DOHH2 (cell line): ENCODE data around the gene STPG3.

ENCODE experiments used
- H3F3A ChIP-seq: fragments of 200-600 bp; sonication (generic), shearing (Covaris generic); 2 replicates; pipeline ENCODE4 v1.6.0; 2016; ENCODE audit warnings: antibody characterized with exemption, mild to moderate bottlenecking; ENCODE audit not compliant: control insufficient read depth, insufficient read depth
- H3K27ac ChIP-seq: fragments of 200-600 bp; sonication (generic); 2 replicates; pipeline ENCODE4 v1.5.1; 2014; ENCODE audit warnings: low read depth, mild to moderate bottlenecking, low read length, moderate library complexity
- H3K27me3 ChIP-seq: fragments of 200-600 bp; sonication (generic); 2 replicates; pipeline ENCODE4 v1.6.1; 2014; ENCODE audit warnings: mild to moderate bottlenecking, low read length, mixed read lengths; ENCODE audit not compliant: control insufficient read depth
- H3K36me3 ChIP-seq: fragments of 200-600 bp; sonication (generic); 2 replicates; pipeline ENCODE4 v1.6.1; 2014; ENCODE audit warnings: mild to moderate bottlenecking, low read length, moderate library complexity, mixed read lengths; ENCODE audit not compliant: control insufficient read depth
- H3K4me1 ChIP-seq: fragments of 200-600 bp; sonication (generic); 2 replicates; pipeline ENCODE4 v1.6.1; 2014; ENCODE audit warnings: mild to moderate bottlenecking, low read length, mixed read lengths; ENCODE audit not compliant: control insufficient read depth
- H3K4me2 ChIP-seq: fragments of 200-600 bp; sonication (generic); 2 replicates; pipeline ENCODE4 v1.6.0; 2014; ENCODE audit warnings: mild to moderate bottlenecking, low read length, moderate library complexity
- H3K4me3 ChIP-seq: fragments of 200-600 bp; sonication (generic); 2 replicates; pipeline ENCODE4 v1.5.1; 2014; ENCODE audit warnings: mild to moderate bottlenecking, low read length, mixed read lengths
- H3K79me2 ChIP-seq: fragments of 200-600 bp; sonication (generic); 2 replicates; pipeline ENCODE4 v1.6.1; 2014; ENCODE audit warnings: mild to moderate bottlenecking, low read length, mixed read lengths; ENCODE audit not compliant: control insufficient read depth
- H3K9me2 ChIP-seq: fragments of 200-600 bp; sonication (generic); replicated peaks from 2 replicates; pipeline ENCODE4 v1.6.1; 2014; ENCODE audit warnings: mild to moderate bottlenecking, low read length, mixed read lengths; ENCODE audit not compliant: control insufficient read depth
- H3K9me3 ChIP-seq: fragments of 200-600 bp; sonication (generic); 2 replicates; pipeline ENCODE4 v1.6.1; 2014; ENCODE audit warnings: antibody characterized with exemption, low read length, mixed read lengths; ENCODE audit not compliant: control insufficient read depth, insufficient read depth
- H4K20me1 ChIP-seq: fragments of 200-600 bp; sonication (generic); 2 replicates; pipeline ENCODE4 v1.6.0; 2014; ENCODE audit warnings: low read depth, mild to moderate bottlenecking, antibody characterized with exemption, low read length, moderate library complexity; ENCODE audit not compliant: control insufficient read depth, insufficient read depth
- CTCF ChIP-seq: fragments of 200-600 bp; sonication (generic); IDR thresholded peaks from one replicate; pipeline ENCODE4 v1.5.1; 2014; ENCODE audit warnings: antibody characterized with exemption, mild to moderate bottlenecking, low read depth, low read length; ENCODE audit not compliant: poor library complexity, severe bottlenecking
- EZH2phosphoT487 ChIP-seq: fragments of 200-600 bp; sonication (generic); IDR thresholded peaks from 2 replicates; pipeline ENCODE4 v1.6.1; 2017; ENCODE audit warnings: borderline replicate concordance, mild to moderate bottlenecking, antibody characterized with exemption, low read length, moderate library complexity, mixed read lengths

Gene STPG3

DNA sequence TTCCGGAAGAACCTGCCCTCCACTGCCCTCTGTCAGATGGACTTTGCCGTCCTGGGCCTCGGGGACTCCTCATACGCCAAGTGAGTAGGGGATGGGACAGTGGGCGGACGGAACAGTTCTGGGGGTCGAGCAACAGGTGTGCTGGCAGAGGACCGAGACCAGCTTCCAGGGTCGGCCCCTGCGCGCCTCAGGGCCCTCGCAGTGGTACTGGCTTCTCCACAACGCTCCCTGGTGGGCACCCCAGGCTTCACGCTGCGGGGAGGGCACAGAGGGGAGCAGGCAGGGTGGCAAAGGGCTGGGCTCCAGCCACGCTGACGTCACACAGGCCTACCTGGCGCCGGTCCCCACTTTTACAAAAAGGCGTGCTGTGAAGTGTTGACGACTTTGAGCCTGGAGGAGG is 38.6 kb upstream of the STPG3 start:
- TF ChIP-seq CTCF (peak; percentile 14), EZH2phosphoT487 (no peak)
- Histone ChIP-seq H3K4me3 (no peak overlapping the region), H3F3A (no peaks in the 10 kb centered on the region), H3K27ac (no peak overlapping the region), H3K4me1 (no peaks in the 10 kb centered on the region), H4K20me1 (no peaks in the 10 kb centered on the region), H3K79me2 (peaks cover 9% of the 10 kb centered on the region), H3K9me3 (no peaks in the 10 kb centered on the region), H3K9me2 (no peaks in the 10 kb centered on the region), H3K27me3 (no peaks in the 10 kb centered on the region), H3K36me3 (peaks cover 43% of the 10 kb centered on the region), H3K4me2 (no peak overlapping the region)

- Histone ChIP-seq H3K27ac (no peak overlapping the region), H4K20me1 (no peaks in the 10 kb centered on the region), H3K4me3 (no peak overlapping the region), H3F3A (no peaks in the 10 kb centered on the region), H3K4me2 (no peak overlapping the region), H3K27me3 (no peaks in the 10 kb centered on the region), H3K36me3 (peaks cover 43% of the 10 kb centered on the region), H3K4me1 (no peaks in the 10 kb centered on the region), H3K79me2 (peaks cover 5% of the 10 kb centered on the region; the same call in 1 of the 2 replicates), H3K9me3 (no peaks in the 10 kb centered on the region), H3K9me2 (no peaks in the 10 kb centered on the region)
- TF ChIP-seq EZH2phosphoT487 (no peak), CTCF (peak; percentile 22)
Measured at GRCh38 chr9:137213160-137214060, 37.7 kb upstream of the STPG3 start.

DNA sequence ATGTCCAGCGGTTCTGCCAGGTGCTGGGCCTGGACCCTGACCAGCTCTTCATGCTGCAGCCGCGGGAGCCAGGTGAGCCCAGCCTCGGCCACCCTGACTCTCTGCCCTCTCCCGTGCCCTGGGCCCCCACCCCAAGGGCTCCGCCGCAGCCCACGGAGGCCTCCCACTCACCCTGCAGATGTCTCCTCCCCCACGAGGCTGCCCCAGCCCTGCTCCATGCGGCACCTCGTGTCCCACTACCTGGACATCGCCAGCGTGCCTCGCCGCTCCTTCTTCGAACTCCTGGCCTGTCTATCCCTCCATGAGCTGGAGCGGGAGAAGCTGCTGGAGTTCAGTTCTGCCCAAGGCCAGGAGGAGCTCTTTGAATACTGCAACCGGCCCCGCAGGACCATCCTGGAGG is 36.5 kb upstream of the STPG3 start:
- H3K4me2 ChIP-seq = no peak overlapping the region
- no peaks in the 10 kb centered on the region for H3K4me1 ChIP-seq
- H4K20me1 ChIP-seq = no peaks in the 10 kb centered on the region

More for the DNA sequence above, 36.5 kb upstream of the STPG3 start:
- no peaks in the 10 kb centered on the region; the same call in 1 of the 2 replicates for H3F3A ChIP-seq
- no peaks in the 10 kb centered on the region for H3K79me2 ChIP-seq
- H3K27ac ChIP-seq = no peak overlapping the region
- peaks cover 36% of the 10 kb centered on the region for H3K36me3 ChIP-seq
- no peaks in the 10 kb centered on the region for H3K27me3 ChIP-seq
- no peak overlapping the region for H3K4me3 ChIP-seq
- no peaks in the 10 kb centered on the region for H3K9me2 ChIP-seq
- no peaks in the 10 kb centered on the region for H3K9me3 ChIP-seq
- TF ChIP-seq EZH2phosphoT487 = no peak
- TF ChIP-seq CTCF = no peak
